Mucosa of descending colon (tissue), 3 donors: ENCODE data around the gene RBM34. TPM values are rescaled to one million over a fixed set of nuclear protein-coding genes. Genes with fewer than 3 reads are reported as not detected.

Experiments
- ATAC-seq: fragments of 200-7000 bp; cut with Tn5 transposase; one replicate; pipeline ENCODE4 v1.9.1; 2020; ENCODE audit warnings: mild to moderate bottlenecking, moderate library complexity
- DNase-seq, 3 donors: peaks; one replicate each; pipeline ENCODE4 v3.0.0-alpha.2; 2020
- H3K36me3 ChIP-seq: fragments of 200-600 bp; one replicate; pipeline ENCODE4 v1.8.0; 2021; ENCODE audit warnings: low read depth, mild to moderate bottlenecking
- H3K4me1 ChIP-seq: fragments of 200-600 bp; one replicate; pipeline ENCODE4 v1.8.0; 2021; ENCODE audit warnings: low read depth, mild to moderate bottlenecking
- H3K4me3 ChIP-seq: fragments of 200-600 bp; one replicate; pipeline ENCODE4 v1.8.0; 2021; ENCODE audit warnings: mild to moderate bottlenecking
- H3K9me3 ChIP-seq: fragments of 200-600 bp; one replicate; pipeline ENCODE4 v1.8.0; 2021; ENCODE audit warnings: mild to moderate bottlenecking
- intact Hi-C, 2 donors: fragments of 100-400 bp; cut with DNase I in 1 of 2; cut with micrococcal nuclease in 1 of 2; formaldehyde crosslinking; loops; one replicate each; pipeline versions ENCODE4 v1.11.0 to v1.11.1; 2022; cut with DNase I, micrococcal nuclease
- total RNA-seq, 3 donors: library from RNA; stranded (reverse); fragmentation: NEBNext Ultra II Directional in 2 of 3; extraction: Animal tissue kit (Norgen Biotek cat#: 25700) in 2 of 3; gene quantifications; one replicate each; pipeline versions ENCODE4 v1.2.1 to v1.2.4, GENCODE V29; 2021 to 2023
- TF ChIP-seq, protein P1 (sequence below): fragments of 200-600 bp; IDR thresholded peaks from one replicate; pipeline ENCODE4 v1.8.0; 2022; ENCODE audit warnings: antibody characterized with exemption, mild to moderate bottlenecking
- donor health status: DM: no; HTN: no; CAD: no; lungs with moderate emphysema.
- donor health status: DM: no; HTN: no; CAD: no.
- donor health status: DM: no; HTN: yes; CAD: no.

RBM34 gene
- total RNA-seq, 3 donors from 2014 or later: 54.7 to 58.5 (median 55.3) TPM

- intact Hi-C loops: no loop called here
- TF ChIP-seq, protein P1, sequence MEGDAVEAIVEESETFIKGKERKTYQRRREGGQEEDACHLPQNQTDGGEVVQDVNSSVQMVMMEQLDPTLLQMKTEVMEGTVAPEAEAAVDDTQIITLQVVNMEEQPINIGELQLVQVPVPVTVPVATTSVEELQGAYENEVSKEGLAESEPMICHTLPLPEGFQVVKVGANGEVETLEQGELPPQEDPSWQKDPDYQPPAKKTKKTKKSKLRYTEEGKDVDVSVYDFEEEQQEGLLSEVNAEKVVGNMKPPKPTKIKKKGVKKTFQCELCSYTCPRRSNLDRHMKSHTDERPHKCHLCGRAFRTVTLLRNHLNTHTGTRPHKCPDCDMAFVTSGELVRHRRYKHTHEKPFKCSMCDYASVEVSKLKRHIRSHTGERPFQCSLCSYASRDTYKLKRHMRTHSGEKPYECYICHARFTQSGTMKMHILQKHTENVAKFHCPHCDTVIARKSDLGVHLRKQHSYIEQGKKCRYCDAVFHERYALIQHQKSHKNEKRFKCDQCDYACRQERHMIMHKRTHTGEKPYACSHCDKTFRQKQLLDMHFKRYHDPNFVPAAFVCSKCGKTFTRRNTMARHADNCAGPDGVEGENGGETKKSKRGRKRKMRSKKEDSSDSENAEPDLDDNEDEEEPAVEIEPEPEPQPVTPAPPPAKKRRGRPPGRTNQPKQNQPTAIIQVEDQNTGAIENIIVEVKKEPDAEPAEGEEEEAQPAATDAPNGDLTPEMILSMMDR: no peak
- no peak overlapping the region for H3K4me3 ChIP-seq
- H3K9me3 ChIP-seq: no peaks in the 10 kb centered on the region
- no peak for DNase-seq
- peaks cover 11% of the 10 kb centered on the region for H3K36me3 ChIP-seq
- no peak for ATAC-seq
- H3K4me1 ChIP-seq: no peaks in the 10 kb centered on the region
These were observed 24.9 kb downstream of the RBM34 start for GRCh38 chr1:235136111-235136510.

DNA sequence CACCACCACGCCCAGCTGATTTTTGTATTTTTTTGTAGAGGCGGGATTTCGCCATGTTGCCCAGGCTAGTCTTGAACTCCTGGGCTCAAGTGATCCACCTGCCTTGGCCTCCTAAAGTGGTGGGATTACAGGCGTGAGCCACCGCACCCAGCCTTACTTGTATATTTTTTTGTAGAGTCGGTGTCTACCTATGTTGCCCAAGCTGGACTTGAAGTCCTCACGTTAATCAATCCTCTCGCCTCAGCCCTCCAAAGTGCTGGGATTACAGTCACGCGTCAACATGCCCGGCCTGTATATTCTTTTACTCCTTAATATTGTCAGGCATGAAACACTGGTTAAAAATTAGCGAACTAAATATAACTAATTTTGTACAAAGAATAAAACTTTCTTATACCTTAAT lies 26.9 kb downstream of the RBM34 start:
- no peak for ATAC-seq
- TF ChIP-seq, protein P1: no peak
- intact Hi-C loops: no loop called here
- peaks cover 11% of the 10 kb centered on the region for H3K36me3 ChIP-seq
- no peaks in the 10 kb centered on the region for H3K4me1 ChIP-seq
- H3K4me3 ChIP-seq: no peak overlapping the region
- DNase-seq: no peak
- no peaks in the 10 kb centered on the region for H3K9me3 ChIP-seq

DNA sequence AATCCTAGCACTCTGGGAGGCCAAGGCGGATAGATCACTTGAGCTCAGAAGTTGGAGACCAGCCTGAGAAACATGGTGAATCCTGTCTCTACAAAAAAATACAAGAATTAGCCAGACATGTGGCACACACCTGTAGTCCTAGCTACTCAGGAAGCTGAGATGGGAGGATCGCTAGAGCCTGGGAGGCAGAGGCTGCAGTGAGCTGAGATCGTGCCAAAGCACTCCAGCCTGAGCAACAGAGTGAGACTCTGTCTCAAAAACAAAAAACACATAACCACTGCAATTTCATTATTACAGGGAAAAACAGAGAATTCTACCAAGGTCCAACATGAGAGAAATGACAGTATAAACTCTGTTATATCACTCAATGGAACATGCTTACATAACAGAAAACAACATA lies 28.0 kb downstream of the RBM34 start:
- Histone ChIP-seq H3K9me3 (no peaks in the 10 kb centered on the region), H3K4me3 (no peak overlapping the region), H3K36me3 (peaks cover 11% of the 10 kb centered on the region), H3K4me1 (no peaks in the 10 kb centered on the region)
- no peak for DNase-seq
- intact Hi-C loops: no loop called here
- no peak for ATAC-seq
- TF ChIP-seq, protein P1: no peak

DNA sequence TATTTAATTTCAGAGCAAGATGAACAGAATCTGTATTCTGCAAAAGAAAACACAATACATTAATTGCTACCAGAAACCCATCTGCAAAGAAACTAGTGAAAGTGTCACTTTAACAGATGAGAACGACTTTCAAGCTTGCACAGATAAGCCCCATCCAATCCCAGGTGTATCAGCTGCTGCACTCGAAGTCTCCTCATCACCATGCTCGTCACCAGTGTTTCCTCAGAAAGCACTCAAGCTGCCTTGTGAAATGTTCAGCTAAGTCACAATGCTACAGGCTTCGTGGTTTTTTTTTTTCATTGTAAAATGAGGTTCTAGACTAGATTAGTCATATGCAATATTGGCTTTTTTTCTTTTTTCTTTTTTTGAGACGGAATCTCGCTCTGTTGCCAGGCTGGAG lies 29.1 kb downstream of the RBM34 start:
- ATAC-seq (no peak), DNase-seq (no peak)
- Histone ChIP-seq H3K9me3 (no peaks in the 10 kb centered on the region), H3K4me3 (no peak overlapping the region), H3K36me3 (peaks cover 11% of the 10 kb centered on the region), H3K4me1 (peaks cover 3% of the 10 kb centered on the region)
- TF ChIP-seq, protein P1: no peak
- intact Hi-C loops: no loop called here

GRCh38 chr1:235130766-235131270 lies 30.2 kb downstream of the RBM34 start:
- H3K4me1 ChIP-seq: peaks cover 4% of the 10 kb centered on the region
- DNase-seq (no peak), ATAC-seq (no peak)
- intact Hi-C loops: no loop called here
- H3K36me3 ChIP-seq: peaks cover 4% of the 10 kb centered on the region
- H3K4me3 ChIP-seq: no peak overlapping the region
- H3K9me3 ChIP-seq: no peaks in the 10 kb centered on the region
- TF ChIP-seq, protein P1: no peak
